Stomach smooth muscle (tissue), 2 donors: ENCODE results near the gene GLYATL1B.
A peak's percentile ranks its signal among the peaks of the same experiment; 100 is the strongest.
"Not testable (repeated sequence)": the region's sequence is repeated elsewhere in the genome, so short reads cannot be mapped to it uniquely, and the experiment has no call there.

Source experiments
- H3K27ac ChIP-seq: one replicate; pipeline ENCODE4 v1.7.0; 2013; ENCODE audit warnings: mild to moderate bottlenecking, low read length, inconsistent platforms
- H3K27me3 ChIP-seq, 2 donors: one replicate each; pipeline ENCODE4 v1.7.0; 2013; ENCODE audit warnings: low read length in 2 of 2; ENCODE audit not compliant: insufficient read depth in 2 of 2, control insufficient read depth in 1 of 2
- H3K36me3 ChIP-seq, 2 donors: one replicate each; pipeline ENCODE4 v1.7.0; 2013; ENCODE audit warnings: low read length in 2 of 2; ENCODE audit not compliant: control insufficient read depth in 2 of 2, insufficient read depth in 2 of 2
- H3K4me1 ChIP-seq: one replicate; pipeline ENCODE4 v1.7.0; 2013; ENCODE audit warnings: low read length; ENCODE audit not compliant: control insufficient read depth, insufficient read depth
- H3K4me3 ChIP-seq, 2 donors: one replicate each; pipeline ENCODE4 v1.7.0; 2013; ENCODE audit warnings: low read length in 2 of 2
- H3K9ac ChIP-seq, 2 donors: one replicate each; pipeline ENCODE4 v1.7.0; 2013; ENCODE audit warnings: low read length in 2 of 2, mild to moderate bottlenecking in 1 of 2
- H3K9me3 ChIP-seq, 2 donors: one replicate each; pipeline ENCODE4 v1.7.0; 2013; ENCODE audit warnings: low read length in 2 of 2; ENCODE audit not compliant: control insufficient read depth in 2 of 2
- donor health status: healthy.
- donor health status: Pancreatic carcinoma.

GLYATL1B gene, protein sequence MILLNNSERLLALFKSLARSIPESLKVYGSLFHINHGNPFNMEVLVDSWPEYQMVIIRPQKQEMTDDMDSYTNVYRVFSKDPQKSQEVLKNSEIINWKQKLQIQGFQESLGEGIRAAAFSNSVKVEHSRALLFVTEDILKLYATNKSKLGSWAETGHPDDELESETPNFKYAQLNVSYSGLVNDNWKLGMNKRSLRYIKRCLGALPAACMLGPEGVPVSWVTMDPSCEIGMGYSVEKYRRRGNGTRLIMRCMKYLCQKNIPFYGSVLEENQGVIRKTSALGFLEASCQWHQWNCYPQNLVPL

DNA sequence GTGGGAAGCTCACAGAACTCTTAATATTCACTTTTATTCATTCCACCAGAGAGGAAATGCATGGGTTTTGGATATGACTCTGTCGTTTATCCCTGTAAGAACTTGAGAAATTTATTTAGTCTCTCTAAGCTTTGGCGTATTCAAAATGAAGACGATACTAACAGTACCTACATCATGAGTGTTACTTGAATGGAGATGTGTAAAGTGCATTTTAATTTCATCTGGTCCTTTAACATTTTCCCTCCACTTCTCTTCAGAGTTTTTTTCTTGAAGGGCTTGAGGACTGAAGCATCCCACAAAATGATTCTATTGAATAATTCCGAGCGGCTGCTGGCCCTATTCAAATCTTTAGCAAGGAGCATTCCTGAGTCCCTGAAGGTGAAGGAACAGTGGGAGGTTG lies at the start of gene GLYATL1B:
Gene GLYATL1B (plus strand): TSS at position 301 of the 400 bp plus-strand sequence. CDS start 0 bp downstream, at position 301.
- H3K4me3 ChIP-seq, H3K36me3 ChIP-seq, H3K27me3 ChIP-seq, H3K9ac ChIP-seq, H3K9me3 ChIP-seq, H3K4me1 ChIP-seq, H3K27ac ChIP-seq: not testable (repeated sequence)

DNA sequence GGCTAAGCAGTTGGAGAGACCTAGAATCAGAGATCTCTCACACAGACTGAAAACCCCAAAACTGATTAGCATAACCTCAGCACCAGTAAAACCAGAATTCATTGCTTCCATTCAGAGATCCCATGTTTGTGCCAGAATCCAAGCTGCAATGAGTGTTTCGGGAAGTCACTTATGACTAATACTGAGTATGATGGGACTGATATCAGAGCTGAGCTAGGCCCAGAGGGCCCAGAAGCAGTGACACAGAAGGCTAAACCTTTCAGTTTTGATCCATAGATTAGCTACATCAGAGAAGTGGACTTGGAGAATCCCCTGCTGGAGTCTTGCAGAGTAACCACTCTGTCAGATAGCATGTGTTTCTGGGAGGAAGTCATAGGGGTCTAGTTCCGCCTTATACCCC lies 49.6 kb upstream of the GLYATL1B start:
- not testable (repeated sequence) for H3K9me3 ChIP-seq, H3K27me3 ChIP-seq, H3K27ac ChIP-seq, H3K9ac ChIP-seq, H3K36me3 ChIP-seq, H3K4me3 ChIP-seq, H3K4me1 ChIP-seq

DNA sequence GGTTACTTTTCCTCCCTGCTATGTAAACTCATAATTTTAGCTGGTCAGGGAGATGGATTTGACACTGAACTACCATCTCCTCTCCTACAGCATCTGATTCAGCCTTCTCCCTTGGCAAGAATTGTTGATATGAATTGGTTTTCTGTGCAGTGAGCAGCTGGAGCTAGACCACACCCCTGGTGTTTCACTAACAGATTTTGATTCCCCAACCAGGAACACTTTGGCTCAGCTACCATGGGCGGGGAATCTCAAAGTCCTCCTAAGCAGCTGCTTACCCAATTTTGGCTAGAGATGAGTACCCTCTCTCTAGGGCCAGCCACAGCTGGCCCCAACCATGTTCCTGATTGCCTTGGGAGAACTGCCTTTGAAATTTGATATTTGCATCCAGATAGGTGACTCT lies 48.7 kb upstream of the GLYATL1B start:
- not testable (repeated sequence) for H3K27ac ChIP-seq, H3K4me3 ChIP-seq, H3K9me3 ChIP-seq, H3K27me3 ChIP-seq, H3K4me1 ChIP-seq, H3K36me3 ChIP-seq, H3K9ac ChIP-seq

DNA sequence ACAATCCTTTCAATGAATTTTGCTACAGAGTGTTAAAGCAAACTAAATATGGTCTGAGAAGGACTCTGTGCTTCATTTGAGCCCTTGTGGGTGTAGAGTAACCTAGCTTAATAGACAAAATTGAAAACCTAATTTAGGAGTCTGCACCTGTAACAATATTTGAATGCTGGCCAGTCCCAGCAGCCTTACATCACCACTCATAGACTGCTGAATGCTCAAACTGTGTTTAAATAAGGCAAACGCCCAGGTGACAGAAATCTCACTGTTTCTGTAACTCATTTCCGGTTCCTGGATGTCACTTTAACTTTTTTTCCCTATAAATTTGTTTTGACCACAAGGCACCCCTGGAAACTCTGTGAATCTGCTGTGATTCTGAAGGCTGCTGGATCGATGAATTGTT lies 45.5 kb upstream of the GLYATL1B start:
- Histone ChIP-seq H3K4me3 (no peak overlapping the region), H3K36me3 (no peaks in the 10 kb centered on the region)

DNA sequence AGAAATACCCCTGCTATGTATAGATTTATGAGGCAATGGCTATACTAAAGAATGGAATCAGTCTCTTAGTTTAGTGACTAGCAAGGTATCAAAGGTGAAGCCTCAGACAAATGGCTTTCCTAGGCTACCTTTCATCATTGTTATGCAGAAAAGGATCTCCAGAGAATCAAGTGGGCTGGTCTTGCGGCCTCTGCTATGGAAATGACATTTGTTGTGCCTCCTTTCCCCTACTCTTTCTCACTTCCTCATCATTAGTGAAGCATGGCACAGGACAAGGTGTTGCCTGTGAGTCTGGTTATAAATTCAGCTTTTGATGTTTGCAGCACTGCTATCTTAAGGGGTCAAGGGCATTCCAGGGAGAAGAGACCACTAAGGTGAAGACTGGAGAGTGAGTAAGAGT lies 34.7 kb upstream of the GLYATL1B start:
- not testable (repeated sequence) for H3K4me3 ChIP-seq, H3K9ac ChIP-seq, H3K9me3 ChIP-seq, H3K27me3 ChIP-seq, H3K36me3 ChIP-seq, H3K4me1 ChIP-seq, H3K27ac ChIP-seq

More for the DNA sequence above, 45.5 kb upstream of the GLYATL1B start:
- Histone ChIP-seq H3K27ac (no peak overlapping the region), H3K9ac (no peak overlapping the region), H3K27me3 (peaks cover 0 to 2% of the 10 kb centered on the region in 2 donors), H3K9me3 (no peaks in the 10 kb centered on the region), H3K4me1 (no peaks in the 10 kb centered on the region)

DNA sequence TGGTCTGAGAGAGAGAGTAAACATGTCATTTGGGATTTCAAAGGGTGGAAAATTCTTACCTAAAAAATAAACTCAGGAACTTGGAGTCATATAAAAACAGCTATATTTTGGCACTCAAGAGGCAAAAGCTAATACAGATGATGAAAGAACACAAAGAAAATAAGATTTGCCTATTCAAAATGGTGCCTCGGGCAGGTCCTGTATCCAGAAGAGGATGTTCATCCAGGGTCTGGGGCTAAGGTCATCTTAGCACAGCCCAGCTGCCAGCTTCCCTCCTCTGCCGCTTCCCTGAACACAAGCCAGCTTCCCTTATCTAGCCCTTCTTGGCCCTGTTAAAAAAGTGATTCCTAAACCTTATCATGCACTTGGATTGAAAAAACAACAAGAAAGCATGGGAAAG lies 33.8 kb upstream of the GLYATL1B start:
- not testable (repeated sequence) for H3K27me3 ChIP-seq, H3K4me3 ChIP-seq, H3K36me3 ChIP-seq, H3K9me3 ChIP-seq, H3K27ac ChIP-seq, H3K4me1 ChIP-seq, H3K9ac ChIP-seq

DNA sequence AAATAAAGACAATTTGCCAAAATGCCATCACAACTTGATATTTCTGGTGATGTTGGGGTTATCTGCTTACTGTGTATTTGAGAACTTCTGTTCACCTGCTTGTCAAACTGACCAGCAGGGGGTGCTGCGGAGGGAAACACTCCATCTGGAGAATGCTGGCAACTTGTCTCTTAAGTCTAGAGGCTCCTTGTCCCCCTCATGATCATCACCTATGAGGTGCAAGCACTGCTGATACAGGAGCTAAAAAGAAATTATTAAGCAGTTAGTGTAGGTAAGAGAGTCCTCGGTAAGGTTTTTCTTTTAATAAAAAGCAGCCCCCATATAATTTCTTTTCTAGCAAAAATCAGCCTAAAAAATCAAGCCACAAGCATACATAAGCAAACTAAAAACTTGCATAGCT lies 32.7 kb upstream of the GLYATL1B start:
- peaks cover 1 to 5% of the 10 kb centered on the region in 2 donors for H3K27me3 ChIP-seq
- H3K9ac ChIP-seq = no peak overlapping the region
- H3K27ac ChIP-seq = no peak overlapping the region
- no peak overlapping the region for H3K4me3 ChIP-seq
- no peaks in the 10 kb centered on the region for H3K36me3 ChIP-seq
- H3K4me1 ChIP-seq = no peaks in the 10 kb centered on the region
- H3K9me3 ChIP-seq = no peaks in the 10 kb centered on the region

DNA sequence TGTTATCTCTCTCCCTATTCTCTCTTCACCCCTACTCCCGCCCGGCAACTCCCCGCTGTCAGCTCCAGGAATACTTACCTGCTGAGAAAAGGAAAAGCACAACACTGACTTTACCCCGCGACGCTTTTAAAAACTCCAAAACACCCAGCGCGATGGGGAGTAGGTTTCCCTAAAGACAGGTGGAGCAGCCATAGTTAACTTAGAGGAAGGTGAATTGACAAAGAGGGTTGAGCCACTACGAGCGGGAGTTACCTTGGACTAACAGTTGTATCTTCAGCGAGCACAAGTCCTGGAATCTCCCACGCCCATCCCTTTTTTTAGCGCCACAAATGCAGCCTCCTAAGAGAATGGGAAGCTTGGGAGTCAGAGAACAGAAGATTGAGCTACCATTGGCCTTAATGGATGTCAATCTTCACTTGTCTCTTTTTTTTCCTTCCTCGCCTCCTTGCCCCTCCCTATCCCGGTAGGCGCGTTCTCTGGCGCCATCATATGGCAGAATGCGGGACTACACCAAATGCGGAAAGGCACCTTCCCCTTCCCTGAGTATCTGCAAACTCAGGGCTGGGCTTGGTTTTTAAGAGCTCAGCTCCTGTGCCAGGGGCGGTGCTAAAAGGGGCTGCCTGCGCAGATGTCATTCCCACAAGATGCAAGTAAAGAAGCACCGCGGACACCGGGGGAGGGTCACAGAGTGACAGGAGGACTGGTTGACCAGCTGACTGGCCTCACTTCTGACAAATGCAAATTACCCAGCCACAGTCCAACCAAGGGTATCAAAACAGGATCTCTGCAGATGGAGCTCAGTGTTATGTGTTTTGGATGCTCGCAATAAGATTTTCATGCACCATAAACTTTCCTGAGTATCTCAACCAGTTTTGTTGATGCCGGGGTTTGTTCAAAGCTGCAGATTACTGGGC lies 27.7 kb upstream of the GLYATL1B start:
- H3K36me3 ChIP-seq, H3K9ac ChIP-seq, H3K9me3 ChIP-seq, H3K27ac ChIP-seq, H3K4me1 ChIP-seq: not testable (repeated sequence)
- Histone ChIP-seq H3K27me3 (peaks cover 18 to 20% of the 10 kb centered on the region in 2 donors), H3K4me3 (peak overlapping the region in 1 of 2 donors; percentile 22)

DNA sequence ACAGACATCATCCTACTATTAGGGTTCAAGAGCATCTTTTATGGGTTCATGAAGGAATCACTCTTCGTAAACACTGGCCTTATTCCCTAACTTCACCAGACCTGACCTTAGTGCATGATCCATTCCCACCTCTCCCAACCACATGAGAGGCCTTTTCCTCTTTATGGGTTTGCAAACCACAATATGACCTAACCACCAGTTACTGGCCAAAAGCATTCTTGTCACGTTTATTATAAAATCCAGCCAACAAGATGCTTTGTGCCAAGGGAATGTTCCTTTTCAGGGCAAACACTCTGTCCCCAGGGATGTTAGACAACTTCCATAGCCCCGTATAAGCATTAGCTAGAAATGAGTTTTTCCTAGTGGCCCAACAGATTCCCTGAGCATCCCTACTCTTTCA lies 26.0 kb upstream of the GLYATL1B start:
- not testable (repeated sequence) for H3K36me3 ChIP-seq, H3K4me3 ChIP-seq, H3K4me1 ChIP-seq, H3K27ac ChIP-seq, H3K9ac ChIP-seq, H3K9me3 ChIP-seq
- peaks cover 18 to 20% of the 10 kb centered on the region in 2 donors for H3K27me3 ChIP-seq

DNA sequence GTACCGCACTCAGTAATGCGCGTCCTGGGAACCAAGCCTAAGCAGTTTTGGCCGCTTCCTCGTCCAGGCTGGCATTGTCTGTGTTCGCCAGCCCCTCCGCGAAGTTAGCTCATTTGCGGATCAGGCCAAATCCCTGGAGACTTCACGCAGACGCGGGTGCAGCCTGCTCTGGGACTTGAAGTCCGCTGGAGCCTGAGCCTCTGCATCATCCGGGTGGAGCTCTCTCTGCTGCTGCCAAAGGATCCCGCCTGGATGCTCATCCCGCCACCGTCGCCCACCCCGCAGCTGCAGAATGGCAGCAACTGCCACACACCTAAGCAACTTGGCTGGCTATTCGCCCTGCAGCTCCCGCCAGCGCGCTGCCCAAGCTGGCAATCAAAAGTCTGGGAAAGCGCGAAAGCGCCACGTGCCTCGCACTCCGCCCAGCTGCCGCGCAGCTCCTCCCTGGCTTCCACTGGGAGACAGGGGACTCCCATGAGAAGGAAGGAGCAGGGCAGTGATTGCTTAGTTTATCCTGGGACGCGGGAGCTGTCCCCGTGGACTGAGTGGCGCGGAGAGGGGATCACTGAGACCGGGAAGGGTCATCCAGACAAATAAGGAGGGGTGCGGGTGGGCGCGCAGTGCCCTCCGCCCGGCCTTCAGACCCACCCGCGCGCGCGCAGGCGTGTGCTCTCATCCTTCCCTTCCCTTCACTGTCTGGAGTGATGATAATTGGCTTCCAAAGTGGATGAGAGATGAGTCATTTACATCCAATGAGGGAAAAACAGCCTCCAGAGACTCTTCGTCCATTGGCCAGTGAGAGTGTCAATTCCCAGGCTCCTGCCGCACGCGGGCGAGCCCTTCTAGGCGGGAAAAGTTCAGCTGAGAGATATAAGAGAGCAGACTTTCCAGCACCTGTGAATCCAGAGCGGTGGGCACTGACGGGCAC lies 23.2 kb upstream of the GLYATL1B start:
- Histone ChIP-seq H3K9me3 (no peaks in the 10 kb centered on the region), H3K4me1 (no peaks in the 10 kb centered on the region), H3K36me3 (no peaks in the 10 kb centered on the region), H3K4me3 (no peak overlapping the region), H3K27ac (no peak overlapping the region), H3K27me3 (peaks cover 18 to 19% of the 10 kb centered on the region in 2 donors), H3K9ac (no peak overlapping the region)
